GM18873 (cell line): Measurements from ENCODE around the gene FLYWCH1.

Experiments
- ATAC-seq: cut with Tn5 transposase; IDR thresholded peaks from one replicate; pipeline ENCODE4 v1.9.1; 2021; ENCODE audit warnings: mild to moderate bottlenecking, moderate library complexity, moderate number of reproducible peaks; ENCODE audit not compliant: unreplicated experiment, low FRiP score

Gene FLYWCH1

DNA sequence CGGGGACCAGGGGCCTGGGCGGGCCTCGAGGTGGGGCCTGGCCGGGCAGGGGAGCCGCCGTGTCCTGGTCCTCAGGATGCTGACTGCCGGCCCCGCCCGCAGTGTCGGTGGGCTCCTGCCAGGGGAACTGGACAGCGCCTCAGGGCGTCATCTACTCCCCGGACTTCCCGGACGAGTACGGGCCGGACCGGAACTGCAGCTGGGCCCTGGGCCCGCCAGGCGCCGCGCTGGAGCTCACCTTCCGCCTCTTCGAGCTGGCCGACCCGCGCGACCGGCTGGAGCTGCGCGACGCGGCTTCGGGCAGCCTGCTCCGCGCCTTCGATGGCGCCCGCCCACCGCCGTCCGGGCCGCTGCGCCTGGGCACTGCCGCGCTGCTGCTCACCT is 55.1 kb downstream of the FLYWCH1 start:
- no peak for ATAC-seq

DNA sequence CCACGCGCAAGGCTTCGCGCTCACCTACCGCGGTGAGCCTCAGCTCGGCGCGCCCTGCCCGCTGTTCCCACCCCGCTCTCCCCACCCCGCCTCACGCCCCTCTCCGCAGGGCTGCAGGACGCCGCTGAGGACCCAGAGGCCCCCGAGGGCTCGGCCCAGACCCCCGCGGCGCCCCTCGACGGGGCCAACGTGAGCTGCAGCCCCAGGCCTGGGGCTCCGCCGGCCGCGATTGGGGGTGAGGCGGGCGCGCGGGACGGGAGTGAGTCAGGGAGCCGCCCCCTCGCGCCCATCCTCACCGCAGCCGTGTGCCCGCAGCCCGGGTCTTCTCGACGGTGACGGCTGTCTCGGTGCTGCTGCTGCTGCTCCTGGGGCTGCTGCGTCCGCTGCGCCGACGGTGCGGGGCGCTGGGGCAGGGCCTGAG is 55.5 kb downstream of the FLYWCH1 start:
- ATAC-seq = no peak

DNA sequence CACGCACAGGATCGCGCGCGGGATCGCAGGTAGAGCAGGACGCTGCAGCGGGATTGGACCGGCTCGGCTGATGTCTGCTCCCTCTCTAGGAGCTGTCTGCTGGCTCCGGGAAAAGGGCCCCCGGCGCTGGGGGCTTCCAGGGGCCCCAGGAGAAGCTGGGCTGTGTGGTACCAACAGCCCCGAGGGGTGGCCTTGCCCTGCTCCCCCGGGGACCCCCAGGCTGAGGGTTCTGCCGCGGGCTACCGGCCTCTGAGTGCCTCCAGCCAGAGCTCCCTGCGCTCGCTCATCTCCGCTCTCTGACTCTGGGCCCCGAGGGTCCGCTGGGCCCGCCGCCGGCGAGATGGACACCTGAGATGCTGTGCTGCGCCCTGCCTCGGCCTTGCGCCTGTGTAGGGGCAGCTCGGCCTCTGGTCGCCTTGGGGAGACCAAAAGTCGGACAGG is 56.0 kb downstream of the FLYWCH1 start:
- no peak for ATAC-seq

DNA sequence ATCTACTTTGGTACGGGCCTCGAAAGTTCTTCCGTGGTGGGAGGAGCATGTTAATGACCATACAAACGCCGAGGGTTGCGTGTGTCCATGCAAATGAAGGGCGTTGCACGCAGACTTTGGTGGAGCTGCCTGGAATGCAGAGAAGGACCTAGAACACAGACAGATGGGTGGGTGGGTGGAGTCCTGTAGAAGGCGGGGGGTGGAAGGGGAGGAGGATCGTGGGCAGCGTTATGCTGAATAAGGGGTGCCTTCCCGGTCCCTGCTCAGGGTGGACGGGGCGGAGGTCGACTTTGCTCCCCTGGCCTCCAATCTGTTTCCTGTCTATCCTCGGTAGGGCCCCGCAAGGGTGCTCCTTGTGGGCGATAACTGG is 56.6 kb downstream of the FLYWCH1 start:
- peak; percentile 1 for ATAC-seq

DNA sequence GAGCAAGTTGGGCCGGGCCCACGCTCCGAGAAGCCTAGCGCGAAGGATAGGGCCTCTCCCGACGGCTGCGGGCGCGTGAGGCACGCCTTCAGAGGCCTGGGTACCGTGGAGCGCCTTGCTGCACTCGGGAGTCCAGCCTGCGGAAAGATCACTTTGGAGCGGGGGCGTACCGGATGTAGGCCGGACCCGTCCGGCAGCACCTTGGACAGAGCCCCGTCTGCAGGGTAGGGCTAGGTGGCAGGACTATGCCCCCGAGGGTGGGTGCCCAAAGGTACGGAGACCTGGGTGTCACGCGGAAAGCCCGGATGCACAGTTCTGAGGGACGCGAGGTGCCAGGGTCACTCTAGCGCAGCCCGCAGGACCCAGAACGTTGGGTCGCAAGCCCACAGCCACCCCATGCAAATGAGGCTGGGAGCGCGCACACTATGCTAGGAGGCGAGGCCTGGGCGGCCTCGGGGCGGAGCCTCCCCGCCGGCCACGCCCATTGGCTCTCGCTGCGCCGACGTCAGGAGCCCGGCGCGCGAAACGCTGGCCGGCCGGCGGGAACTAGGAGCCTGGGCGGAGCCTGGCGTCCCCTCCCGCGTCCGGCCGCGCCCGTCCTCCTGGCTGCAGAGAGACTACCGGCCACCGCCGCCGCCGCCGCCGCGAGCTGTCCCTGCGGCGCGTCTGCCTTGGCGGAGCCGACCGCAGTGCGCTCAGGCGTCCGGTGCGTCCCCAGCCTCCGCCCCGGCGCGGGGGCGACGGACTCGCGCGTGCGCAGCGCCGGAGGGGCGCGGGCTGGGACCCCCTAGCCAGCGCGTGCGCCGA is 57.2 kb downstream of the FLYWCH1 start, which contains the start of gene PAQR4:
TSS of gene PAQR4 (plus strand) at position 611 of the 807 bp plus-strand sequence. CDS start 327 bp downstream, outside the sequence.
- peak; percentile 57 for ATAC-seq

DNA sequence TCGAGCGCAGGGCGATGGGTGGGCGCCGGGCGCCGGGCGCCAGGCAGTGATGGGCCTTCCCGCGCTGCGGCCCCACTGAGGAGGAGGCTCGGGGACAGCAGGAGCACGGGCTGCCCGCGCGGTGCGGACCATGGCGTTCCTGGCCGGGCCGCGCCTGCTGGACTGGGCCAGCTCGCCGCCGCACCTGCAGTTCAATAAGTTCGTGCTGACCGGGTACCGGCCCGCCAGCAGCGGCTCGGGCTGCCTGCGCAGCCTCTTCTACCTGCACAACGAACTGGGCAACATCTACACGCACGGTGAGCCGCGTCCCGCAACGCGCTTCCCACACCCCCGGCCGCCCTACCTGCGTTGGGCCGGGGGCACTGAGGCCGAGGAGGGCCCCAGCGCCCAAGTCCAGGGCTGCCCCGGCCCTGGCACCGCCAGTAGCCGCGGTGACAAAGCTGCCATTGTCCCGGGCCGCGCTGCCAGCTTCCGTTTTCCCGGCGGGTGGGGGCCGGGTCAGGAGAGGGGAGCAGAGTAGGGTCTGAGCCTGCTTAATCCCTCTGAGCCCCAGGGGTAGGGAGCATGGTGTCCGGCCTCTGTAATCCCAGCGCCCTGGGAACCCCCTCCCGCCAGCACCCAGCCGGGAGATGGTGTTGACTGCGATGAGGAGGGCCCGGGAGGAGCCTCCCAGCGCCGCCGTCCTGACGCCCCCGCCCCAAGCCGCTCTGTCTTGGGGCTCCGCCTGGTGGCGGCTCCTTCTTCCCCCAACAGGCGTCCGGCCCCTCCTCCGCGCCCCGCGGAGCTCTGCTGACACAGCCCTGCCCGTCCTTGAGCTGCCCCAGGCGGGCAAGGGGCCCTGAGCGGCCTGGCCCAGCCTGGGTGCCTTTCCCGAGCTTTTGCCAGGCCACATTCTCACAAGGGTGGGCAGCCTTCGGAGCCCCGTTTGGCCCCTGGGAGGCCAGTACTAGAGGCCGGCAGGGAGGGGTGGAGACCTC is 58.1 kb downstream of the FLYWCH1 start:
- peak; percentile 4 for ATAC-seq

DNA sequence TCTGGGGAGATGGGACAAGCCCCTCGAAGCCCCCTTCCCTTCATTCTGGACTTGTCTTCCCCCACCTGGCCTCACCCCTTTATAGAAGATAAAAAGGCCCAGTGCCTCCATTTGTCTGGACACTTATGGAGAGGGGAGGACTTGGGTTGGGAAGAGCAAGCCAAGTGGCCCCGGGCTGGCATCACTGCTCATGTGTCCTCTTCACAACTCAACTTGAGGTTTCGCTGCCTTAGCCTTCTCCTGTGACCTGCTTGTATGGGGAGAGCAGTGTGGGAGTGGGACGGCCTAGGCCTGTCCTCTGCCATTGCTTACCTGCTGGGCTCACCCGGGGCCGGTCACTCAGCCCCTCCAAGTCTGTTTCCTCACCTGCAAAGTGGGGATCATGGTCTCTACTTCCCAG is 58.8 kb downstream of the FLYWCH1 start:
- ATAC-seq = no peak

DNA sequence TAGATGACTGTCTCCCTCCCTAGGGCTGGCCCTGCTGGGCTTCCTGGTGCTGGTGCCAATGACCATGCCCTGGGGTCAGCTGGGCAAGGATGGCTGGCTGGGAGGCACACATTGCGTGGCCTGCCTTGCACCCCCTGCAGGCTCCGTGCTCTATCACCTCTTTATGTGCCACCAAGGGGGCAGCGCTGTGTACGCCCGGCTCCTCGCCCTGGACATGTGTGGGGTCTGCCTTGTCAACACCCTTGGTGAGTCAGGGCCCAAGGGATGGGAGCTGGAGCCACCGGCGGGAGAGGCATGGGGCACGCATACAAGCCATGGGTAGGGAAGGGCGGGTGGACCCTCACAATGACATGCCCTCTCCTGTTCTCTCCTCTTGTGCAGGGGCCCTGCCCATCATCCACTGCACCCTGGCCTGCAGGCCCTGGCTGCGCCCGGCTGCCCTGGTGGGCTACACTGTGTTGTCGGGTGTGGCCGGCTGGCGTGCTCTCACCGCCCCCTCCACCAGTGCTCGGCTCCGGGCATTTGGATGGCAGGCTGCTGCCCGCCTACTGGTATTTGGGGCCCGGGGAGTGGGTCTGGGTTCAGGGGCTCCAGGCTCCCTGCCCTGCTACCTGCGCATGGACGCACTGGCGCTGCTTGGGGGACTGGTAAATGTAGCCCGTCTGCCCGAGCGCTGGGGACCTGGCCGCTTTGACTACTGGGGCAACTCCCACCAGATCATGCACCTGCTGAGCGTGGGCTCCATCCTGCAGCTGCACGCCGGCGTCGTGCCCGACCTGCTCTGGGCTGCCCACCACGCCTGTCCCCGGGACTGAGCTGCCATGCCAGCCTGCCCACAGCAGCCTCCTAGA is 59.6 kb downstream of the FLYWCH1 start:
- ATAC-seq = no peak

DNA sequence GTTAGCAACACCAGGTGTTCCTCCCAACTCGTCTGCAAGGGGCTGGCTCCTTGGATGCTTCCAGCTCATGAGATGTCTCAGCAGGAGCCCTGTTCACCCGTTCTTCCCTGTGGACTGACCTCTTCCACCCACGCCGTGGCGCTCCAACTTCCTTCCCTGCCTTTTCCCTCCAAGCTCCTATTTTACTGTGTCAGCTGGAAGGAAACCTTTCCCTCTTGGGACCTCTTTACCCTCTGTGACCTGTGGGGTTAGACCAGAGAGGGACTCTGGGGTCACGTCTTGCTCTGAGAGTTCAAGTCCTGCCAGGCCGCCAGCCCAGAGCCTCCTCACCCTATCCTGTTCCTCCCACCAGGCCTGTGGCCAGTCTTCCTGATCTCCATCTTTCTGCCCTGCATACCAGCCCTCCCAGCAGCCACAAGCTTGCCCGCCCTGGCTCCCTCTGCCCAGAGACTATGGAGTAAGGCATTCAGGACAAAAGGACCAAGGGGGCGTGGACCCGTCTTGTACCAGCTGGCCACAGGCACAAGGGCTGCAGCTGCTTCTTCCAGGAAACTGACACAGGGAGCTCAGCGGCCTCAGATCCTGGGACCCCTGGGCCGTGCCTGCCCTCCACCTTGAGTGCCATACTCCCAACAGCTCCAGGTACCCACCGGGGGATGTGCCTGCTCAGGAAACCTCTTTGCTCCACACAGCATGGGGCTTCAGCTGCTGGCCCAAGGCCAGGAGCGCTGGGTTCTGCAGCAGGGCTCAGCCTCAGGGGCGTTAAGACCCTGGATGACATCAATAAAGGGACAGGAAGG is 60.5 kb downstream of the FLYWCH1 start:
- ATAC-seq = no peak

DNA sequence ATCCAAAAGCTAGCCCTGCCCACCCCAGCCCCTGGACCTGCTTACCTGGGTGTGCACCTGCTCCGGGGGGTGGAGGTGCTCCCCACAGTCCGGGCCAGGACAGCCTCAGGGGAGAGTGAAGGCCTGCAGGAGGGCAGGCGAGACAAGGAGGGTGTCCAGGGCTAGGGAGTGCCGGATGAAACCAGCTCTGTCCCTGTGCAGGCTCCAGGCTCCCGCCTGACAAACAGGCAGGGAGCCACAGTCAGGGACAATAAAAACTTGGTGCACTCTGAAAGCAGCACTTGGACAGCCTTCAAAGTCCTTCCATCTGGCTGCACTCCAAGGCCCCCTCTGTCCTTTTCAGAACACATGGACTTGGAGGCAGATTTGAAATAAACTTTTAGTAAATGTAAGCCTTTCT is 61.4 kb downstream of the FLYWCH1 start:
- no peak for ATAC-seq

DNA sequence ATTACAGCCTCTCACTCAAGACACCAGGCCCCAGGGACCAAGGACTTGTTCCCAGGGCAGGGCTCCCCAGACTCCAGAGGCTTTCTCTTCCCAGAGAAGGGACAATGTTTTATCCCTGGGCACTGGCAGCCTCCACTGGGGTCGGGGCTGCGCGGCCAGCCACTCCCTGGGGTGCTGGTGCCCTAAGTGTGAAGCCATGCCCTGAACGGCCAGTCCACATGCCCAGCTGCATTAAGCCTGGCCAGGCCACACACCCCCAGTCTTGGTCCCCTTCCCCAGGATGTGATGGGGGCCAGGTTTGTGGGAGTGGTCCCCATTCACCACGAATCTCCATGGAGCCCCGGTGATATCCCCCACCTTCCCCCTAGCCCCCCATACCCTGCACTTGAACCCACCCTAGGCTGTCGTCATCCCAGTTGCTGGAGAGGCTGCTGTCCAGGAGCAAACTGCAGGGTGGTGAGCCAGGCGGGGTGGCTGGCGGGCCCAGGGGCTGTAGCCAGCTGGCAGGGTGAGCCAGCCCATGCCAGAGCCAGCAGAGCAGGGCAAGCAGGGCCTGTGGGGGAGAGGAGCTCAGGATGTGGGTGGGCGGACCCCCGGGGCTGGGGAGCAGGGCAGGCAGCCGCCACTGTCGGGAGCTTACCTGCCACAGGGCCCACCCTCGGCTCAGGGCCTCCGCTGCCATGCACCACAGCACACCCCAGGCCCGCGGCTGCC is 62.0 kb downstream of the FLYWCH1 start:
- ATAC-seq = no peak

DNA sequence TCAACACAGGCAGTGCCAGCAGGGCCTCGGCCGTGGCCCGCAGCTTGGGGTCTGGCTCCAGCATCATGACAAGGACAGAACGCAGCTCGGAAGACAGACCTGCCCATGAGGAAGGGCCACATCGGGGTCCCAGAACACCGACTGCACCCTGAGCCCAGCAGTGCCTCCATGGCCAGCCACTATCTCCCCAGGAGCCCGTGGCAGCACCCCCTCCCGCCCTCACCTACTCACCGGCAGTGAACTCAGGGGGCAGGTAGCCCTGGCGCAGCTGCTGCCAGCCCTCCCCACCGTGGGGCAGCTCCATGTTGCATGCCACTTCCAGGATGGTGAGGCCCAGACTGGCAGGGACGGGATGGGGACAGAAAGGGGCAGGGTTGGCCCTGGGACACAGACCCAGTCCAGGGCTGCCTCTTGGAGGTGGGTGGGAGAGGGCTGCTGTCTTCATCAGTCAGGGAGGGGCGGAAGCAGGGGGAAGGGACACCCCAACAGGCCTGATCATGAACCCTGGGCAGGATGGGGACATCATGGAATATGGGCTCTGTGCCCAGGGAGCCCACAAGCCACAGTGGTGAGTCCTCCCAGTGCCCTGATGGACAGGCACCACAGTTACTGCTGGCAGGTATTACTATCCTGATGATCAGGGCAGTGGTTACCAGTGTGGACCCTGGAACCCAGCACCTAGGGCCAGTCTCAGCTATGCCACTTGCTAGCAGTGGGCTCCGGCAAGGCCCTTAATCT is 62.8 kb downstream of the FLYWCH1 start:
- ATAC-seq = no peak

DNA sequence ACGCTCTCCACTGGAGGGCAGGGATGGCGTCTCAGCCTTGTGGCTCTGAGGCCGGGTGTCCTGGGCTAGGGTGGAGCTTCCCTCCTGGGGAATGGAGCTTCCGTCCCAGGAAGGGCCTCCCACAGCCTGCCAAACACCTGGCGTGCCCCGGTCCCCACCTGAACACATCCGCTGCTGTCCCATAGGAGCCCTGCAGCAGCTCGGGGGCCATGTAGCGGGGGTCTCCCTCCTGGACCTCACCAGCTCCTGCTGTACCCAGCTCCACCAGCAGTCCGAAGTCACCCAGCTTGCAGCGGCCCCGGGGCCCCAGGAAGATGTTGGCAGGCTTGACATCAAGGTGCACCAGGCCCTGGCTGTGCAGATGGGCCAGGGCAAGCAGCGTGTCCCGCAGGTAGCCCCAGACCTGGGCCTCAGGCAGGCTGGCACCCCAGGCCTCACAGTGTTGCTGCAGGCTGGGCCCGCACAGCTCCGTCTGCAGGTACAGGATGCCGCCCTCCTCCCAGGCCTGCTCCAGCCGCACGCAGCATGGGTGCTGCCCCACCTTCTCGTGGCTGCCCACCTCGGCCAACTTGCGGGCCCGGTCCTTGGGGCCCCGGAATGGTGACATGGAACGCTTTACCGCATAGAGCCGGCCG is 63.5 kb downstream of the FLYWCH1 start:
- no peak for ATAC-seq

DNA sequence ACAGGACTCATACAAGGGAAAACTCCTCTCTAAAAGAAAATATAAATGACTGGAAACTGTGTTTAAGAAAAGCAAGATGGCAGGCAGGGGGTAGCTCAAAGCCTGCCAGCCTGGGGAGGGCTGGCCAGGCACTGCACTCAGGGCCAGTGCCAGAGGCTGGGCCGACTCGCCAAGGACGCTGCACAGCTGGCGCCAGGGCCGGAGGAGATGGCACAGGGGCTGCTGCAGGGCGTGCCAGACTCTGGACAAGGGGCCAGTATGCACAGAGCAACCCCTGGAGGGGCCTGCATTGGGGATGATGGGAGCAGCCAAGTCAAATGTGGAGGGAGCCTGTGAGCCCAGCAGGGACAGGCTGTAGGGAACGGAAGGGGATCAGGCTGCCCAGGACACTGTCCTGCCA is 64.5 kb downstream of the FLYWCH1 start:
- ATAC-seq = no peak

DNA sequence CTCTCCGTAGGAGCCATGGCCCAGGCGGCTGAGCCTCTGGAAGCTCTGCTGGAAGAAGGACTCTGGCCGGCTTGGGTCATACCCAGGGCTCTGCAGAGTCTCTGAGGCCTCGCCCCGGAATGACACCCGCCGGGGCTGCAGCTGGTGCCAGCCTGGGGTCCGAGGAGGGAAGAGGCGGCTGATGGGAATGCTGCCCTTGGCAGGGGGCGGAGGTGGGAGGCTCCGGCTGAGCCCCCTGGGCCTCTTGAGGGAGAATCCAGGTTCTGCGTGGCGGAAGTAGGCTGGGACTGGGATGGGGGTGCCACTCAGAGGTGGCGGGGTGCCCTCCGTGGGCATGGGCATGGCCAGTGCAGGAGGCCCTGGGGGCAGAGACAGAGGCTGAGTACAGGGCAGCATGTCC is 64.9 kb downstream of the FLYWCH1 start:
- ATAC-seq = no peak

DNA sequence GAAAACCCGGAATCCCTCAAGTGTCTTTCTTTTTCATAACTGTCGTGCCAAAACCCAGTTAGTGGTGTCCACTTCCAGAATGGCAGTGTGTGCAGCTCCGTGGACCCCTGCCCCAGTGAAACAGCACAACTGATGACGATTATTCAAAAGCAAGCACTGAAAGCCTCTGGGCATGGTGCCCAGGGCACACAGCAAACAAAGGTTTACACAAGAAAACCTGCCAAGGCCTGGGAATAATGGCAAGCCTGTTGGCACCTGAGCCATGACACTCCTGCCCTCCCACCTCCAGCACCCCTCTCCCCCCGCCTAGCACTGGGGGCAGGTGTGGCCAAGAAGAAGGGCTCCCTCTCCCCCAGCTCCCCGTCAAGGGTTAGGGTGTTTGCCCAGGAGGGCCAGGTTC is 65.7 kb downstream of the FLYWCH1 start:
- no peak for ATAC-seq

DNA sequence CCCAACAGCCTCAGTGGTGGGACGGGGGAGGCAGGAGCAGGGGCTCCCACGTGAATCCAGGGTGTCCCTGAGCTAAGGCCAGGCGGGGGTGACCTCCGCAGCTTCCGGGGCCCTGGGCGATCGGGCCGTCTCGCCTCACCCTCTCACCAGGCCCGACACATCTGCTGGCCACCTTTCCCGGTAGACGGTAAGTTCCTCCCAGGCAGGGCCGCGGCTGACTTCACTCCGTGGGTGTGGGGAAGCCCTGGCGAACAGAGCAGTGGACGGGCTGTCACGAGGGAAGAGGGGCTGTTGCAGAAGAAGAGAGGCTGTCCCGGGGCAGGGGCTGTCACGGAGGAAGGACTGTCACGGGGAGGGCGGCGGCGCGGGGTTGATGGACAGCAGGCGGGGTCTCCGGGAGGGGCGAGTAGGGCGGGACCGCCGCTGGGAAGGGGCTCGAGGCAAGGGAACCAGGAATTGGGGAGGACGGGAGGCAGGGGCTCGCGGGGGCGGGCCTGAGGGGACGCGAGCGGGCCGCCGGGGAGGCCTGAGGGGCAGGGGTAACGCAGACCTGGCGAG is 68.0 kb downstream of the FLYWCH1 start:
- ATAC-seq = no peak
